OCI-LY1 (cell line): ENCODE measurements around the gene ACCSL.

Source experiments
- EZH2 ChIP-seq: fragments of 200-600 bp; sonication (generic), shearing (Covaris generic); IDR thresholded peaks from 2 replicates; pipeline ENCODE4 v1.8.0; 2017; ENCODE audit warnings: borderline replicate concordance, mixed run types, mild to moderate bottlenecking, antibody characterized with exemption, low read length, moderate library complexity, mixed read lengths
- TF ChIP-seq, protein P1 (sequence below): fragments of 200-600 bp; sonication (generic), shearing (Covaris generic); IDR thresholded peaks from 2 replicates; pipeline ENCODE4 v1.5.1; 2017; ENCODE audit warnings: mild to moderate bottlenecking, antibody characterized with exemption, low read length, moderate library complexity, mixed read lengths

GRCh38 chr11:44003736-44004451 lies 43.9 kb upstream of the ACCSL start:
- TF ChIP-seq, protein P1, sequence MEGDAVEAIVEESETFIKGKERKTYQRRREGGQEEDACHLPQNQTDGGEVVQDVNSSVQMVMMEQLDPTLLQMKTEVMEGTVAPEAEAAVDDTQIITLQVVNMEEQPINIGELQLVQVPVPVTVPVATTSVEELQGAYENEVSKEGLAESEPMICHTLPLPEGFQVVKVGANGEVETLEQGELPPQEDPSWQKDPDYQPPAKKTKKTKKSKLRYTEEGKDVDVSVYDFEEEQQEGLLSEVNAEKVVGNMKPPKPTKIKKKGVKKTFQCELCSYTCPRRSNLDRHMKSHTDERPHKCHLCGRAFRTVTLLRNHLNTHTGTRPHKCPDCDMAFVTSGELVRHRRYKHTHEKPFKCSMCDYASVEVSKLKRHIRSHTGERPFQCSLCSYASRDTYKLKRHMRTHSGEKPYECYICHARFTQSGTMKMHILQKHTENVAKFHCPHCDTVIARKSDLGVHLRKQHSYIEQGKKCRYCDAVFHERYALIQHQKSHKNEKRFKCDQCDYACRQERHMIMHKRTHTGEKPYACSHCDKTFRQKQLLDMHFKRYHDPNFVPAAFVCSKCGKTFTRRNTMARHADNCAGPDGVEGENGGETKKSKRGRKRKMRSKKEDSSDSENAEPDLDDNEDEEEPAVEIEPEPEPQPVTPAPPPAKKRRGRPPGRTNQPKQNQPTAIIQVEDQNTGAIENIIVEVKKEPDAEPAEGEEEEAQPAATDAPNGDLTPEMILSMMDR, result no peak
- no peak for TF ChIP-seq EZH2
